GM19452 (cell line): ENCODE data around the gene C1QTNF9B.
"Not testable (repeated sequence)": the region's sequence is repeated elsewhere in the genome, so short reads cannot be mapped to it uniquely, and the experiment has no call there.

Experiments
- ATAC-seq: cut with Tn5 transposase; IDR thresholded peaks from one replicate; pipeline ENCODE4 v1.9.1; 2021; ENCODE audit not compliant: unreplicated experiment

Gene C1QTNF9B

GRCh38 chr13:23897452-23897919 is at the start of gene C1QTNF9B:
Gene C1QTNF9B, minus strand, starts transcription at chr13:23897502.
- not testable (repeated sequence) for ATAC-seq

- no peak for ATAC-seq
Measured at GRCh38 chr13:23946900-23947299, 49.6 kb upstream of the C1QTNF9B start.

- ATAC-seq = no peak
Measured at GRCh38 chr13:23946067-23946466, 48.8 kb upstream of the C1QTNF9B start.

GRCh38 chr13:23945612-23946011 is 48.3 kb upstream of the C1QTNF9B start:
- ATAC-seq = no peak

- no peak for ATAC-seq
Measured at GRCh38 chr13:23941211-23941610, 43.9 kb upstream of the C1QTNF9B start.

GRCh38 chr13:23939666-23940065 is 42.4 kb upstream of the C1QTNF9B start:
- not testable (repeated sequence) for ATAC-seq

GRCh38 chr13:23934520-23934919 is 37.2 kb upstream of the C1QTNF9B start:
- ATAC-seq = no peak

GRCh38 chr13:23928985-23929384 is 31.7 kb upstream of the C1QTNF9B start:
- no peak for ATAC-seq

- ATAC-seq = no peak
Measured at GRCh38 chr13:23923031-23923430, 25.7 kb upstream of the C1QTNF9B start.

- no peak for ATAC-seq
Measured at GRCh38 chr13:23922005-23922932, 25.0 kb upstream of the C1QTNF9B start.

- ATAC-seq = no peak
Measured at GRCh38 chr13:23921451-23921888, 24.2 kb upstream of the C1QTNF9B start.

- no peak for ATAC-seq
Measured at GRCh38 chr13:23919006-23919405, 21.7 kb upstream of the C1QTNF9B start.

- no peak for ATAC-seq
Measured at GRCh38 chr13:23918208-23918607, 20.9 kb upstream of the C1QTNF9B start.

GRCh38 chr13:23915308-23915707 is 18.0 kb upstream of the C1QTNF9B start:
- no peak for ATAC-seq

GRCh38 chr13:23912469-23912868 is 15.2 kb upstream of the C1QTNF9B start:
- ATAC-seq = no peak

- no peak for ATAC-seq
Measured at GRCh38 chr13:23909606-23910005, 12.3 kb upstream of the C1QTNF9B start.

GRCh38 chr13:23905766-23906165 is 8.5 kb upstream of the C1QTNF9B start:
- no peak for ATAC-seq

GRCh38 chr13:23903906-23904280 is 6.6 kb upstream of the C1QTNF9B start:
- ATAC-seq = no peak

GRCh38 chr13:23902975-23903905 is 5.9 kb upstream of the C1QTNF9B start:
- ATAC-seq = no peak

- no peak for ATAC-seq
Measured at GRCh38 chr13:23901365-23901764, 4.1 kb upstream of the C1QTNF9B start.

- ATAC-seq = no peak
Measured at GRCh38 chr13:23899555-23899954, 2.3 kb upstream of the C1QTNF9B start.
